K562 (cell line): ENCODE measurements around the gene INPP4B. TPM values are rescaled to one million over a fixed set of nuclear protein-coding genes. Genes with fewer than 3 reads are reported as not detected.

Source experiments
- ATAC-seq: fragments of 200-7000 bp; cut with Tn5 transposase; 3 replicates; pipeline ENCODE4 v1.9.1; 2020; ENCODE audit warnings: moderate library complexity
- BruUV-seq: library from RNA; stranded (reverse); fragments of 400-500 nt; replicated peaks from 2 replicates; lab custom pipeline; 2021; lab: Mats Ljungman, UMichigan
- CTCF ChIA-PET: fragments of 300-600 bp; formaldehyde crosslinking; extraction: SDS; loops from one replicate; lab custom pipeline; 2021; ENCODE audit warnings: low intra/inter-chr PET ratio; lab: Yijun Ruan, JAX
- POLR2A ChIA-PET: fragments of 300-600, 350-650 bp; sonication (Branson Sonifier 250); formaldehyde crosslinking; extraction: SDS; loops from one replicate; lab custom pipeline; 2021; ENCODE audit warnings: antibody characterized with exemption, inconsistent platforms; lab: Yijun Ruan, JAX
- DNase-seq, 4 experiments: peaks; one replicate each; pipeline versions ENCODE4 v3.0.0 to v3.0.0-alpha.2; 2011 to 2018; ENCODE audit warnings: low spot score in 3 of 4, mixed read lengths in 3 of 4; ENCODE audit errors: extremely low read depth in 1 of 4
- FAIRE-seq: peaks from 2 replicates; lab custom pipeline; 2011; peaks lifted over from hg19 to GRCh38; lab: Jason Lieb, UNC
- H2AFZ ChIP-seq: 2 replicates; pipeline ENCODE4 v1.6.0; 2011; ENCODE audit warnings: low read depth, low read length, control low read depth, inconsistent platforms
- H3K27ac ChIP-seq: fragments of 200-600 bp; 3 replicates; pipeline ENCODE4 v1.8.0; 2011; ENCODE audit warnings: low read depth, mild to moderate bottlenecking, control low read depth, inconsistent platforms, low read length, moderate library complexity, mixed read lengths; ENCODE audit errors: extremely low read depth
- H3K27me3 ChIP-seq, 2 experiments: fragments of 300-600 bp in 1 of 2; 2 replicates in 1 of 2; 3 replicates in 1 of 2; pipeline versions ENCODE4 v1.6.0 to v1.8.0; 2011; ENCODE audit warnings: inconsistent platforms in 2 of 2, low read length in 2 of 2, mild to moderate bottlenecking in 1 of 2, mixed read lengths in 1 of 2, moderate library complexity in 1 of 2; ENCODE audit not compliant: control insufficient read depth in 2 of 2, insufficient read depth in 2 of 2
- H3K36me3 ChIP-seq: fragments of 300-600 bp; 3 replicates; pipeline ENCODE4 v1.8.0; 2011; ENCODE audit warnings: mild to moderate bottlenecking, low read length, inconsistent platforms; ENCODE audit not compliant: control insufficient read depth, insufficient read depth
- H3K4me1 ChIP-seq, 2 experiments: fragments of 200-600 bp in 1 of 2; replicated peaks in 1 of 2; 2 replicates in 1 of 2; 3 replicates in 1 of 2; pipeline versions ENCODE4 v1.5.1 to v1.8.0; 2011; ENCODE audit warnings: inconsistent platforms in 2 of 2, low read length in 2 of 2, mild to moderate bottlenecking in 1 of 2, mixed read lengths in 1 of 2, moderate library complexity in 1 of 2; ENCODE audit not compliant: control insufficient read depth in 2 of 2, insufficient read depth in 2 of 2
- H3K4me2 ChIP-seq: 2 replicates; pipeline ENCODE4 v1.6.1; 2011; ENCODE audit warnings: low read length, control low read depth, inconsistent platforms, mixed read lengths; ENCODE audit not compliant: insufficient read depth
- H3K4me3 ChIP-seq: fragments of 200-600 bp; sonication (generic), shearing (Covaris generic); 2 replicates; pipeline ENCODE4 v1.5.1; 2016; ENCODE audit warnings: control low read depth, inconsistent platforms
- H3K79me2 ChIP-seq: fragments of 200-600 bp; 3 replicates; pipeline ENCODE4 v1.8.0; 2011; ENCODE audit warnings: low read length, inconsistent platforms; ENCODE audit not compliant: control insufficient read depth, insufficient read depth
- H3K9ac ChIP-seq, 2 experiments: 2 replicates each; pipeline versions ENCODE4 v1.6.0 to v1.6.1; 2011; ENCODE audit warnings: low read depth in 2 of 2, low read length in 2 of 2, control low read depth in 1 of 2, inconsistent platforms in 1 of 2, mild to moderate bottlenecking in 1 of 2, mixed read lengths in 1 of 2; ENCODE audit not compliant: insufficient read depth in 1 of 2
- H3K9me1 ChIP-seq: one replicate; pipeline ENCODE4 v1.6.0; 2011; ENCODE audit warnings: inconsistent platforms, mild to moderate bottlenecking, low read length, moderate library complexity; ENCODE audit not compliant: control insufficient read depth, insufficient read depth
- H3K9me3 ChIP-seq: replicated peaks from 2 replicates; pipeline ENCODE4 v1.5.1; 2011; ENCODE audit warnings: low read depth, low read length, inconsistent platforms; ENCODE audit not compliant: control insufficient read depth, insufficient read depth
- H4K20me1 ChIP-seq: replicated peaks from 2 replicates; pipeline ENCODE4 v1.6.1; 2011; ENCODE audit warnings: low read length, inconsistent platforms, mixed read lengths; ENCODE audit not compliant: control insufficient read depth, insufficient read depth
- E2F5 ChIP-seq: sonication (generic); formaldehyde crosslinking; IDR thresholded peaks from 2 replicates; pipeline ENCODE4 v1.8.0; 2022; ENCODE audit warnings: mild to moderate bottlenecking, missing genetic modification reagents
- GTF2E2 ChIP-seq: fragments of 200-800 bp; sonication (Bioruptor generic); IDR thresholded peaks from 2 replicates; pipeline ENCODE4 v1.6.1; 2016; ENCODE audit warnings: missing genetic modification characterization, missing compliant biosample characterization
- MTA3 ChIP-seq: fragments of 450-650 bp; formaldehyde crosslinking; IDR thresholded peaks from 2 replicates; pipeline ENCODE4 v1.6.1; 2017; ENCODE audit warnings: mild to moderate bottlenecking, borderline replicate concordance
- WGBS: fragments of 100-300 bp; shearing (Covaris generic); methylation state at CpG from one replicate; pipeline ENCODE4 v1.1.6; 2016; ENCODE audit warnings: low coverage, mixed read lengths; ENCODE audit not compliant: insufficient coverage; ENCODE audit errors: missing lambda C conversion rate; 5-methylcytosine and 5-hydroxymethylcytosine counted together
- in situ Hi-C: fragments of 300-500 bp; cut with MboI; formaldehyde crosslinking; loops from 4 replicates; pipeline ENCODE4 v1.15.0; 2018; ENCODE audit warnings: inconsistent platforms, mixed read lengths
- intact Hi-C: fragments of 100-400 bp; cut with micrococcal nuclease; formaldehyde crosslinking; loops from 2 replicates; pipeline ENCODE4 v1.14.2; 2022
- polyA plus RNA-seq, 8 experiments: library from polyadenylated mRNA; depleted of rRNA in 4 of 8; stranded (reverse) in 5 of 8; unstranded in 3 of 8; fragments of >200 nt; fragmentation: Nextera tagmentation in 2 of 8; fragmentation: Illumina TruSeq in 1 of 8; extraction: Ambion mirVana in 2 of 8; extraction: Trizol in 1 of 8; gene quantifications; 2 replicates each; pipeline versions ENCODE4 v1.2.1 to v1.2.3, GENCODE V29; 2011 to 2014; ENCODE audit warnings: inconsistent platforms in 1 of 8, missing spikeins in 1 of 8
- total RNA-seq, 7 experiments: library from RNA; depleted of rRNA in 6 of 7; stranded (reverse); fragments of >200 nt in 6 of 7; fragmentation: Illumina TruSeq in 2 of 7; extraction: Trizol in 2 of 7; gene quantifications; 2 replicates each; pipeline versions ENCODE4 v1.2.1 to v1.2.3, GENCODE V29; 2011 to 2021; ENCODE audit warnings: low replicate concordance in 1 of 7
- TF ChIP-seq, protein P1 (sequence below): fragments of 250-450 bp; sonication (Bioruptor Pico); IDR thresholded peaks from 2 replicates; pipeline ENCODE4 v1.4.0; 2020; ENCODE audit warnings: mild to moderate bottlenecking

Gene INPP4B
- total and polyA plus RNA-seq, 9 of the 15 experiments (the other 6 are each of a cell fraction or from before 2014, with no cell fraction given) = 0.04 to 0.11 TPM; not detected in 7

DNA sequence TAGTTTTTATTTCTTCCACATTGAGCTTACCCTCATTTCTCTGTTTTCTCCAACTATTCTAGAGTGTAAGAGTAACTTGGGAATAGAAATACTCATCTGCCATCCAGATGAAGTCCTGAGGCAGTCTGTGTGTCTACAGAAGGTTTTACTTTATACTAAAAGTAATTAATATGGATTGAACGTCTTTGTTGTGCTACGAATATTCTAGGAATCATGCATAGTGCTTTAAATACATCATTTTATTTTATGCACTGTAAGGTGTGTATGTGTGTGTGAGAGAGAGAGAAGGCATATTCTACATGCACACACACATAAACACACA, 305.7 kb downstream of the INPP4B start:
- DNase-seq = no peak
- no peak for FAIRE-seq
- POLR2A ChIA-PET = no interaction called here
- Histone ChIP-seq H3K4me1 (no peaks in the 10 kb centered on the region), H3K36me3 (no peaks in the 10 kb centered on the region), H3K9ac (no peak overlapping the region), H3K9me1 (no peaks in the 10 kb centered on the region), H4K20me1 (no peaks in the 10 kb centered on the region), H3K9me3 (no peaks in the 10 kb centered on the region), H3K27ac (no peak overlapping the region), H3K27me3 (no peaks in the 10 kb centered on the region), H2AFZ (no peak overlapping the region), H3K4me3 (no peak overlapping the region), H3K4me2 (no peak overlapping the region), H3K79me2 (no peaks in the 10 kb centered on the region)
- WGBS = 0% methylated on average over 2 of the region's 2 CpGs
- no peak for TF ChIP-seq E2F5 (CRISPR knock-in tag)
- TF ChIP-seq, protein P1, sequence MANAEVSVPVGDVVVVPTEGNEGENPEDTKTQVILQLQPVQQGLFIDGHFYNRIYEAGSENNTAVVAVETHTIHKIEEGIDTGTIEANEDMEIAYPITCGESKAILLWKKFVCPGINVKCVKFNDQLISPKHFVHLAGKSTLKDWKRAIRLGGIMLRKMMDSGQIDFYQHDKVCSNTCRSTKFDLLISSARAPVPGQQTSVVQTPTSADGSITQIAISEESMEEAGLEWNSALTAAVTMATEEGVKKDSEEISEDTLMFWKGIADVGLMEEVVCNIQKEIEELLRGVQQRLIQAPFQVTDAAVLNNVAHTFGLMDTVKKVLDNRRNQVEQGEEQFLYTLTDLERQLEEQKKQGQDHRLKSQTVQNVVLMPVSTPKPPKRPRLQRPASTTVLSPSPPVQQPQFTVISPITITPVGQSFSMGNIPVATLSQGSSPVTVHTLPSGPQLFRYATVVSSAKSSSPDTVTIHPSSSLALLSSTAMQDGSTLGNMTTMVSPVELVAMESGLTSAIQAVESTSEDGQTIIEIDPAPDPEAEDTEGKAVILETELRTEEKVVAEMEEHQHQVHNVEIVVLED (CRISPR knock-in tag) = no peak
- TF ChIP-seq MTA3 = no peak
- no peak for TF ChIP-seq GTF2E2 (tag)
- no TSS peak for BruUV-seq
- in situ Hi-C loops = no loop called here
- intact Hi-C loops = no loop called here
- no peak for ATAC-seq
- CTCF ChIA-PET = no interaction called here
